GM19043 (cell line): ENCODE results near the gene TMOD3.
"Not testable (repeated sequence)": the region's sequence is repeated elsewhere in the genome, so short reads cannot be mapped to it uniquely, and the experiment has no call there.

Source experiments
- ATAC-seq: cut with Tn5 transposase; IDR thresholded peaks from one replicate; pipeline ENCODE4 v1.9.1; 2021; ENCODE audit warnings: low read depth; ENCODE audit not compliant: unreplicated experiment

The TMOD3 gene

DNA sequence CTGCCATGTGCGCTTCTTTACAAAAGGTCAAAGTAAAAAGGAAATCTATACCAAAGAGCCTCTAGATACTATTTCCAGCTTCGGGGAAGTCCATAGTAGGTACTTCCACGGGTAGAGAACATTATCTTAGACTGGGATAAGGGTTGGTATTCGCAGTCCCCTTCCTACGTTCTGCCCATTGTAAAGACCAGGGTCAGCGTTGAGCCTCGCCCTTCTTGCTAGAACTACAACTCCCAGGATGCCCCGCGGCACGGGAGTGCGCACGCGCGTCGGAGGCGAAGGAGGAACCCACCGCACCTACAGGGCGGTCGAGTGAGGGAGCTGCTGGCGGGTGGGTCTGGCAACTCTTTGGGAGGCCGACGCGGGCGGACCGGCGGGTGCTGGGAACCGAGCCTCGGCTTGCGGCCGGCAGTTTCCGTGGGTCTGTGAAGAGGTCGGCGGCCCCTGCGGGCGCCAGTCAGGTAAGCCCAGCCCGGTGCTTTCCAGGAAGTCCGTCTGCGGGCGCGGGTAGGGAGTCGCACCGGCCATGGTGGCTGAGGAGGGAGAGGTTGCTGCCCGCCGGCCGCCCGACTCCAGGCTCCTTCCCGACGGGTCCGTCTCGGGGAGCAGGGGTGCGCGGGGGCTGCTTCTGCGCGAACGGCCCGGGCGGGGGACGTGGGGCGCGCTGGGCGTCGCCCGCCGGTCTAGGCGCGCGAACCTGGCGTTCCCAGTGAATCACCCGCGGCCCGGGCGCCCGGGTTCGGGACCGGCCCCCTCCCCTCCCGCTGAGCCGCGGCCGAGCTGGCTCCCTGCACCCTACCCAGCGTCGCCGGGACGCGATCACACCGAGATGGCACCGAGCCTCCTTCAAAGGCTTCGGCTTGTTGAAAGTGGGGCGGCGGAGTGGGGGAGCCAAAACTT lies at the start of gene TMOD3:
TMOD3 (plus strand) TSS at position 278 of the 900 bp plus-strand sequence. CDS start 33,232 bp downstream, outside the sequence.
- ATAC-seq, result peak; percentile 81

- no peak for ATAC-seq
These were observed 48.8 kb upstream of the TMOD3 start for GRCh38 chr15:51780636-51781035.

DNA sequence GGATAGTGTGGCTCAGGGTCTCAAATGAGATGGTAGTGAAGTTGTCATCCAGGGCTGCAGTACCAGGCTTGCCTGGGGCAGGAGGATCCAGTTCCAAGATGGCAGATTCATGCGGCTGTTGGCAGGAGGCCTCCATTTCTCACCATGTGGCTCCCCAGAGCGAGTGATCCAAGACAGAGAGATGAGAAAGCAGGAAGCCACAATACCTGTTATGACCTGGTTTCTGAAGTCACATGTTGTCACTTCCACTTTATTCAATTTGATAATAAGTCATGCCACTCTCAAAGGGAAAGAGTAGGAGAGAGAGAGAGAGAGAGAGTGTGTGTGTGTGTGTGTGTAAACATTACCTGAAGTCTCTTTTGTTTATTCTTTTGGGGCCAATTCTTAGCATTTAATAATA lies 47.9 kb upstream of the TMOD3 start:
- no peak for ATAC-seq

GRCh38 chr15:51782357-51782896 lies 47.0 kb upstream of the TMOD3 start:
- ATAC-seq, result no peak

DNA sequence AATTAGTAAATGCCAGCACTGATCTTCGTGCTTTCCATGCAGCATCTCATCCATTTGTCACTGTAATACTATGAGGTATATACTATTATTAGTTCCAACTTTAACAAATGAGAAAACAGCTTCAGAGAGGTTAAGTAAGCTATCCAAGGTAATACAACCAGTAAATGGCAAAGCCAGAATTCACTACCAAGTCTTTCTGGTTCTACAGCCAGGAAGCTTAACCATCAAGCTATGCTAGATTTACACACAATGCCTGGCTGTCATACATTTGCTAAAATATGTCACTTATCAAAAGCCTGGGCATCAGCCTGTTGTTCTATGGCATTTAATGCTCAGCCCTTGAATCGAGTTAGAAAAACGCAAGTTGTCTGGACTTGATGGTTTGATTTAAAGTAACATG lies 45.5 kb upstream of the TMOD3 start:
- ATAC-seq, result no peak

- ATAC-seq, result not testable (repeated sequence)
These were observed 42.3 kb upstream of the TMOD3 start for GRCh38 chr15:51787130-51787529.

DNA sequence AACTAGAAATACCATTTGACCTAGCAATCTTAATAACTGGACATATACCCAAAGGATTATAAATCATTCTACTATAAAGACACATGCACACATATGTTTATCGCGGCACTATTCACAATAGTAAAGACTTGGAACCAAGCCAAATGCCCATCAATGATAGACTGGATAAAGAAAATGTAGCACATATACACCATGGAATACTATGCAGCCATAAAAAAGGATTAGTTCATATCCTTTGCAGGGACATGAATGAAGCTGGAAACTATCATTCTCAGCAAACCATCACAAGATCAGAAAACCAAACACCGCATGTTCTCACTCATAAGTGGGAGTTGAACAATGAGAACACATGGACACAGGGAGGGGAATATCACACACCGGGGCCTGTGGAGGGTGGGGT lies 37.0 kb upstream of the TMOD3 start:
- ATAC-seq, result not testable (repeated sequence)

DNA sequence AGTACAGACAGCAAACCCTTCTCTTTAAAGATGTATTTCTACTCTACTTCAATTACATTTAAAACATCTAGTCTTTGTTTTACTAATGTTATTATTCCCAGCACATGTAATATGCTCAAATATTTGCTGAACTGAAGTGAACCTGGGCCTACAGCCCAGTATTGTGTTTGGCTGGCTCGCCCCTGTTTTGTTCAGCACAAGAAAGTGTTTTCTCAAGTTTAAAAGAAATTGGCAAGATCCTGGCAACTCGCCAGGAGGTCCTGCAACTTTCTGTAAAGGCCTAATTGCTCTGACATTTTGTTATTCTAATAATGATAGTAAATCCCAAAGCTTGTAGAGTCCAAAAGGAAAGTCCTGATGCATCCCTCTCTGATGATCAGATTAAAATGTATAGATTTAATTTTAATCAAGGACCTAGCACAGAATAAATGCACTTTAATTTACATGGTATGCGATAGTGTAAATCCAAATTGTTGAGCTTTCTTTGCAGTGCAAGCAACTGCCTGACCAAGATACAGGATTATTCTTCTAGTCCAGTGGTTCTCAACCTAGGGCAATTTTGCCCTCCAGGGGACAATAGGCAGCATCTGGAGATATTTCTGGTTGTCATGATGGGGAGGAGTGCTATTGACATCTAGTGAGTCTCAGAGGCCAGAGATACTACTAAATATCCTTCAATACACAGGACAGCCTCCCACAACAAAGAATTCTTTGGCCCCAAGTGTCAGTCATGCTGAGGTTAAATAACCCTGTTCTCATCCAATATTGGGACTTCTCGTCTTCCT lies 35.7 kb upstream of the TMOD3 start:
- no peak for ATAC-seq

- no peak for ATAC-seq
These were observed 32.5 kb upstream of the TMOD3 start for GRCh38 chr15:51796847-51797401.

- no peak for ATAC-seq
These were observed 31.2 kb upstream of the TMOD3 start for GRCh38 chr15:51798281-51798680.

DNA sequence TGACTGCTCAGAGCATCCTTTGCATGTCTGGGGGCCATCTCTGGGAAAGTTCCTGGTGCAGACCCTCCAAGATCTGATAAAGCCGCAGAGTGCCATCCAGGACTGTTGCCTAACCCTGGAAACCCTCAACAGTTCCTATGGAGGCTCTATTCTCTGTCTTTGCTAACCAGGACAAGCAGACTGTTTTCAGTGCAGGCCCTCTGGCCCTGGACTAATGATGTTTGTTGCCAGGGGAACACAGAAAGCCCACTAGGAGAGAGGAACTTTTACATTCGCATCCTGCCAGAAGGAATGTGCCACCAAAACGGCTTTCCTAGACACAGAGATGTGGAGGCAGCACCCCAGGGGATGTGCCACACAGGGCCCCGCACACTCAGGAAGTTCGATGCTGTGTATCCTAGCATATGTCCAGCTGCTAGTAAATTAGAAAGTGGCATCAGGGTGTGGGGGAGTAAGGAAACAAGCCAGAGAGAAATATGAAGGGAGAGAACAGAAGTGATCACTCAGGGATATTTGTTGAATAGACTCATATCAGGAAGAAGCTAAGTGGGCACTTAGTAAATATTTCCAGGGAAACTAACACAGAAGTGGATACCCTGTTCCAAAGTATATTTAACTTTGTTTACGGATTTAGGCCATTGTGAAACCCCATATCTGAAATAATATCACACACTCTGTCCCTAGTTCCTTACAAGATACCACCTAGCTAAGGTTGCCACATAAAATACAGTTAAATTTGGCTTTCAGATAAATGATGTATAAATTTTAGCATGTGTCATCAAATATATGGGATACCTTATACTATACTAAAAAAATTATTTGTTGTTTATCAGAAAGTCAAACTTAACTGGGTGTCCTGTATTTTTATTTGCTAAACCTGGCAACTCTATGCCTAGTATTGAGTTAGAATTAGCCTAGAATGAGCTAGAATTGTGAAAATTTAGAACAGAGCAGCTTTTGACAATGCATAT lies 29.9 kb upstream of the TMOD3 start:
- ATAC-seq, result no peak

DNA sequence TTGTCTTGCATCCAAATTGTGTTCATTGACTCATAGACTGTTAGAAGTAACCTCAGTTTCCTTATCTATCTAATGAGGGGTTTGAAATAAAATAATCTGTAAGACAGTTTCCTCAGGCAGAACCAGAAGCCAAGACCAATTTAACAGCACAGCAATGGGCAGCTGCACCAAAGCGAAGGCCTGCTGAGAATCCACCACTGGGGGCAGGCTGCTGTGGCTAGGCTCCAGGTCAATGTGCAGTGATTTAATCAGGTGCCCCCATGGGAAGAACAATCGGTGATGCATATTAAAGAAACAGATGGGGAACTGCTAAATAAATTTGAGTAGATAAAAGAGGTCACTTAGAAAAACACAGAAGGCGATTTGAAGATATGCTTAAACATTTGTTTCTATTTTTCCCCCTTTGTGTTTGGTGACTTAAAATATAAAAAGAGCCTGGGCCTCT lies 28.0 kb upstream of the TMOD3 start:
- no peak for ATAC-seq

GRCh38 chr15:51802593-51802992 lies 26.9 kb upstream of the TMOD3 start:
- ATAC-seq, result no peak

- no peak for ATAC-seq
These were observed 25.5 kb upstream of the TMOD3 start for GRCh38 chr15:51803965-51804364.

DNA sequence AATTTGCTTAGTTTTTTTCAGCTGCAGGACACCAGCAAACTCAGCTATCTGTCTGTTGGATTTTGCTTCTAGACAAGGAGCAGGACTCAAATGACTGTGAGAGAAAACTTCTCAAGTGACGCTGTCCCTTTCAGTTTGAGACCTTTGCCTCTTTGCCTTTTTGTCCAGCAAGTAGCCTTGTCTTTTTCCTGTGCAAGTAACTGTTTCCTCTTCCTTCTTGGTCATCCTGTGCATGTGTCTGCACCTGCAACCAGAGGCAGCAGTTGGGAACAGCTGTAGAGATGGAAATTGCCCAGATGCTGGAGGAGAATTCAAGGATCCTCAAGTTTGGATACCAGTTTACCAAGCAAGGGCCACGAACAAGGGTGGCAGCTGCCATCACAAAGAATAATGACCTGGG lies 23.3 kb upstream of the TMOD3 start:
- ATAC-seq, result no peak

GRCh38 chr15:51809457-51809856 lies 20.0 kb upstream of the TMOD3 start:
- ATAC-seq, result no peak

- no peak for ATAC-seq
These were observed 16.9 kb upstream of the TMOD3 start for GRCh38 chr15:51812598-51812997.

DNA sequence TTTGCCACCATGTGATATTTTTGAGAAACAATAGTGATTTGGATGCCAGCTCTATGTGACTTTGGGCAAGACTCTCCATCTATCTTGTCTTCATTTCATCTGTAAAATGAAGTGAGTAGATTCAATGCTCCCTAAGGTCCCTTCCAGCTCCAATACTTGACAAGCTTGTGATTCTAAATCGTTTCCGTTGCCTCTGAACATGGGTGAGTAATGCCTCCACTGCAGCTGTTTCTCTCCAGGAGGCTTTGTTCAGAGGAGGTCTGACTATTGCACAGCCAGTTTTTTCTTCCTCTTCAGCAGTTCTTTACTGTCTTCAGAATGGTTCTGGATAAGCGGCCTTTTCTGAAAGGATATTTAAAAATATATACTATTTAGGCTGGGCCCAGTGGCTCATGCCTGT lies 14.8 kb upstream of the TMOD3 start:
- no peak for ATAC-seq

GRCh38 chr15:51816611-51817010 lies 12.8 kb upstream of the TMOD3 start:
- ATAC-seq, result no peak

- ATAC-seq, result no peak
These were observed 11.3 kb upstream of the TMOD3 start for GRCh38 chr15:51818150-51818549.
